Stimulated activated CD4-positive, alpha-beta T cell treated with anti-CD3 and anti-CD28 coated beads, Interleukin-2, amount 100 ng/mL, for 4 hours (primary cell): ENCODE data around the gene WDR27.
A peak's percentile ranks its signal among the peaks of the same experiment; 100 is the strongest.

Experiments used
- DNase-seq: peaks from one replicate; pipeline ENCODE4 v3.0.0-alpha.2; 2020; ENCODE audit warnings: low read depth

The WDR27 gene

DNA sequence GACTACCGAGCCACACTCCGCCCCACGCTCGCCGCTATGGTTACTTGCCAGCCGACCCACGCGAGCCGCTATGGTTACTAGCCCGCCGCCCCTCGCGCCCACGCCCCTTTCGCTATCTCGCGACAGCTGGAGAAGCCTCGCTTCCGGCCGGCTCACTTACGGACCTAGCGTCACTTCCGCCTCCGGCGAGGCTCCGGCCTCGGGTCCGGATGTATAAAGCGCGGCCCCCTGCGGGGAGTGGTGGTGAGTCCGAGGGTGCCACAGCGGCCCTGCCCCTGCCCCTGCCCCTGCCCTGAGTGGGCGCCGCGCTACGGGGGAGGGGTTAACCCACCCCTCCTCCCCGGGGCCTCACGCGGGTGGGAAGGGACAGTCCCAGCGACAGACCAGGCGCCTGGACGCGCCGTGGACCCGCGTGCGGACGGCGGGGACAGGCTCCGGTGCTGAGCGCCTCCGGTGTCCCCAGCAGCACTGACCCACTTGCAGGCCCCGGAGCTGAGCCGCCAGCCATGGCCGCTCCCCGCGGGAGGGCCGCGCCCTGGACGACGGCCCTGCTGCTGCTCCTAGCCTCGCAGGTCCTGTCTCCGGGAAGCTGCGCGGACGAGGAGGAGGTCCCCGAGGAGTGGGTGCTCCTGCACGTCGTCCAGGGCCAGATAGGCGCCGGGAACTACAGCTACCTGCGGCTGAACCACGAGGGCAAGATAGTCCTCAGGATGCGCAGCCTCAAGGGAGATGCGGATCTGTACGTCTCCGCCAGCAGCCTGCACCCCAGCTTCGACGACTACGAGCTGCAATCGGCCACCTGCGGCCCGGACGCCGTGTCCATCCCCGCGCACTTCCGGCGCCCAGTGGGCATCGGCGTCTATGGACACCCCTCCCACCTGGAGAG, at the start of gene WDR27, which contains the start of gene C6orf120:
WDR27 (minus strand) TSS at position 76 of the 886 bp plus-strand sequence. CDS start 13,024 bp downstream, outside the sequence.
C6orf120 (plus strand) TSS at position 173 of the 886 bp plus-strand sequence; CDS start at position 507, 334 bp downstream.
- DNase-seq, result peak; percentile 99

DNA sequence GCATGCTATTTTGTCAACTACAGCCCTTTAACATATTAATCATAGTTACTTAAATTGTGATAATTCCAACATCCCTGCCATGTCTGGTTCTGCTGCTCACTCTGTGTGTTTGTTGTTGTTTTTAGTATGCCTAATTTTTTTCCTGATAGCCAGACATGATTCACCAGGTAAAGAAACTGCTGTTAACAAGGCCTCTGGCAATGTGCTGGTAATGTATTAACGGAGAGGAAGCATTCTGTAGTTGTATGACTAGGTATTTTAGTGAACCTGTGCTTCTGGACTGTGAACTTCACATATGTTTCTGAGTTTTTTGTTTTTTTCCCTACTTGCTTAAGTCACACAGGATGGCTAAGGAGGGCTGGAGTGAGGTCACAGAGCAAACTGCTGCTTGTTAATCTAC, 44.7 kb upstream of the WDR27 start:
- no peak for DNase-seq

DNA sequence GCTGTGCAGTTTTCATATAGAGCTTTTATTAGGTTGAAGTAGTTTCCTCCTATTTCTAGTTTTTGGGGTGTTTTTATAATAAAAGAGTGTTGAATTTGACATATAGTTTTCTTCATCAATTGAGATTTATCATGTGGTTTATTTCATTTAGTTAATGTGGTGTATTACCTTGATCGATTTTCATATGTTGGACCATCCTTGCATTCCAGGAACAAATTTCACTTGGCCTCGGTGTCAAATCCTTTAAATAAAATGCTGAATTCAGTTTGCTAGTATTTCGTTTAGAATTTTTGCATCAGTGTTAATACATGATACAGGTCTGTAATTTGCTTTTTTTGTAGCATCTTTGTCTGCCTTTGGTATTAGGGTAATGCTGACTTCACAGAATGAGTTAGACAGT, 43.6 kb upstream of the WDR27 start:
- no peak for DNase-seq

DNA sequence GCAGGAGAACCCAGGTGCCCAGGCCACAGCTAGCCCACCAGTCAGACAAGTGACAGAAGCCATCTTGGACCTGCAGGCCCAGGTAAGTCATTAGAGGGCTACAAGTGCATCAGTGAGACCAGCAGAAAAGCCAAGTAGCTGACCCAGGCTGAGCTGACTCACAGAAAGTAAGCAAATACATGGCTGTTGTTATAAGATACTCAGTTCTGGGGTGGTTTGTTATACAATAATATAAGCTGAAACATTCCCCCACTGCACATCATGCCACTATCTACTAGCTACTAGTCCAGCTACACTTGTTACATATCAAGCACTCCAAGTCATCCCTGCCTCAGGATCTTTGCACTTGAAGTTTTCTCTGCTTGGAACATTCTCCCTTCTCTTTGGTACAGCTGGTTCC, 39.5 kb upstream of the WDR27 start:
- no peak for DNase-seq

DNA sequence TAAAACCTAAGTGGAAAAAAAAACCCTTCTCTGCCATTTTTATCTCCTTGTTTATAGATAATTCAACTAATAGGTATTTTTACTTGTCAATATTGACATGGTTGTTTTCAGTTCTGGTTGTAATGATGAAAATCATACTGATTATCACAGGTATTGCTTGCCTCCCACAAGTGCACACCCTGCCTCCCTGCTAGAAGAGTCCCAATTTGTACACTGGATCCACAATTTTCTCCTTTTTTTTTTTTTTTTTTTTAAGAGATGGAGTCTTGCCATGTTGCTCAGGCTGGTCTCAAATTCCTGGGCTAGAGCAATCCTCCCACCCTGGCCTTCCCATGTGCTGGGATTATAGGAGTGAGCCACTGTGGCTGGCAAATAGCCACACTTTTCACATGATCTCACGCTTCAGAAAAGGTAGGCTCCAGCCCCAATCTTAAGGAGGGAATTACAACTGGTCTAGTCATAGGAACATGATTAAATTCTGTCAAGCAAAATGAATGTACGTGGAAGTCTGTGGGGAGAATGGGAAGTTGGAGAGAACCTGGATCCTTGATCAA, 37.2 kb upstream of the WDR27 start:
- no peak for DNase-seq

DNA sequence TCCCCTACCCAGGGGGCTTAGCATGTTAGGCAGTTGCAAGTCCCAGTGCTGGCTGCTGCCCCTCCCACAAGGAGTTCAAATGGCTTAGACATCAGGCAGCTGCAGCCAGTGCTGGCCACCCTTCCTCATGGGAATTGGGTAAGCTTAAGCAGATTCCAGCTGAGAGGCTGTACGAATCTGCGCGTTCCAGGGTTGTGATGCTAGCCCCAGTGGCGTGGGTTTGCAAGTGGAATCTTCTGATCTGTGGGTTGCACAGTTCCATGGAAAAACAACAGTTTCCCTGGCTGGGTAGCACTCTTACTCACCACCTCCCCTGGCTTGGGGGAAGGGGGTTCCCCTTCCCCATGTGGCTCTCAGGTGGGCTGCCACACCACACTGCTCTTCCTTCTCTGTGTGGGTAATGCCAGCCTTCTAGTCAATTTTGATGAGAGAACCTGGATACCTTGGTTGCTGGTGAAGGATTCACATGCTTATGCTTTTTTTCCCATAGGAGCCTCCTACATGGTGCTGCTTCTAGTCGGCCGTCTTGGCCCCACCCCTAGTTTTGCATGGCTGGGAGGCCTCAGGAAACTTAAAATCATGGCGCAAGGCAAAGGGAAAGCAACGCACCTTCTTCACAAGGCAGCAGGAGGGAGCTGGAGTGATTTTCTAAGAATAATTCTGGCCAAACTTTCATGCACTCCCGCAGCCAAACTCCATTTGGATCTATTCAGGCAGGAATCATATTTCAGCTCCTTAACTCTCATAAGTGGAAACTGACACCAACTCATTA, 36.6 kb upstream of the WDR27 start:
- no peak for DNase-seq

DNA sequence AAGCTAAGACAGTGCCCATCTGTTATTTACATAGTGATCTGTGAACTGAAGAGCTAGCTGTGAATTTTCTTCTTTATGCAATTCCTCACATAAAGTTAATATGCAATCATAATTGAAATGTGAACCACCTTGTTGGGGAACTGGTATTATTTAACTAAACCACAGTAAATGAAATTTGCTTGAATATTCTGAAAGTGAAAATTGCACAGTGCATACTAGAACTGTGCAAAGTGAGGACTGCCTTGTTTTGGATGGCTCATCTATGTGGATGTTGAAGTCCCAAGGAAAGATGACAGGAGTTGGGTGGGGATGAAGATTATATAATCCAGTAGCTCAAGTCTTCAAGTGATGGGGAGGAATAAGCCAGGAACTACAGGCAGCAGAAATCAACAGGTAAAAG, 28.1 kb upstream of the WDR27 start:
- no peak for DNase-seq

DNA sequence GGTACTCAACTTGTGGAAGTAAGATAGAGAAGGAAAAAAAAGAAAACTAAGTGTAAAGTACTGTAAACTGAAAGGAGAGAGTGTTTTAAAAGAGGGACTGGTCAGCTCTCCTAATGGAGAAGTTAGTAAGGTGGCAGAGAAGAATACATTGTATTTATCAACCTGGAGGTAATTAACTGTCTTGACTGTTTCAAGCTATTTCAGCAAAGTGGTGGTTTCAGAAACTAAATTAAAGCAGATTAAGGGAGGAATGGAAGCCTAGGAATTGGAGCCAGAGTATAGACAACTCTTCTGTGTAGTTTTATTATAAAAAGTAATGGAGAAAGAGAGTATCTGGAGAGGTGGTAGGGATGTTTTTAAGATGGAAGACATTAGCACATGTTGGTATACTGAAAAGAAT, 25.1 kb upstream of the WDR27 start:
- no peak for DNase-seq

DNA sequence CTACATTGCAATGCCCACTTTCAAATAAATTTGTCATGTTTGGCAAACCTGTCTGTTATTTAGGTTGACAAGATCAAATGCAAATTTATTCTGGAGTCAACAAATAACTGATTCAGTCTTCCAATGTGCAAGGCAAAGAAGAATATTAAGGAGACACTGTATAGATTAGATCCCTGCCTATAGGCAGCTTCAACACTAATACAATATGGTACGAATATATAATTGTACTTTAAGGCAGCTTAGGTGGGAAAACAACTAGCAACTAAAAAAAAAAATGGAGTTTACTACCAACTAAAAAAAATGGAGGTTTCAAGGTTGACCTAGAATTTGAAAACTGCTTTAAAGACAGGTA, 24.2 kb upstream of the WDR27 start:
- DNase-seq, result no peak

DNA sequence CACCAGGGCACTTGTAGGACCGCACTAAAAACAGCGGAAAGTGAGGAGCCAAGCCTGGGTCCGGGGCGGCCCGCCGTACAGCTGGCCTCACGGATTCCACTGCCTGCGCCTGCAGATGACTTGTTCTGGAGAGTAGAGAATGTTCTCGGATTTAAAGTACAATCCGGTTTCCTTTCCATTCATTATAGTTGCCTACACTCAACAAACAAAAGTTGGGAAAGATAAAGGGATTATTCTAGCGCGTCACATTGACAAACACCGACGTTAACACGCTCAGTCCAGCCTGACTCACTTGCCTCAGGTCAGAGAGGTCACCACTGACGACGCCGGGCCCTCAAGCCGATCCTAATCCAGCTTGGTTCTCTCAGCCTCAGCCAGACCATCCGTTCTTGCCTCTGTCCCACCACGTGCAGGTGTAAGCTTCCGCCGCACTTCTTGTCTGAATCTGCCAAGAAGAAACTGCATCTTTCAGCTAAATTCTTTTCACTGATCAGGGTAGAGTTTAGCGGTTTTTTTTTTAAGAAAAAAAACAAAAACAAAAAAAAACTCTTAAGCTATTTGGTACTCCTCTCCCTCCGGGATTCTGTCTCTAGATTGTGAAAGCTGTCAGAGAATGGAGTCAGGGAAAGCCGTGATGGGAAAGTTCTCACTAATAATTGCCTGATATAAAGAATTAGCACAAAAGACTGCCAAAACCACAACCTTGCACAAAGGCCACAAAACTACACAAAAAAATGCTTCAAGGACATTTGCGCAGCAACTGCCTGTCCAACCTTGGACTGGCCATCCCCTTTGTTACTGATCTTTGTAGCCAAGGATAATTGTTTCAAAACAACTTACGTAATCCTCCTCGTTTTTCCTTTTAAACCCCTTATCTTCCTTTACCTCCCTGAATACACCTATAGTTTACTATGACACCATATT, 23.6 kb upstream of the WDR27 start:
- no peak for DNase-seq

DNA sequence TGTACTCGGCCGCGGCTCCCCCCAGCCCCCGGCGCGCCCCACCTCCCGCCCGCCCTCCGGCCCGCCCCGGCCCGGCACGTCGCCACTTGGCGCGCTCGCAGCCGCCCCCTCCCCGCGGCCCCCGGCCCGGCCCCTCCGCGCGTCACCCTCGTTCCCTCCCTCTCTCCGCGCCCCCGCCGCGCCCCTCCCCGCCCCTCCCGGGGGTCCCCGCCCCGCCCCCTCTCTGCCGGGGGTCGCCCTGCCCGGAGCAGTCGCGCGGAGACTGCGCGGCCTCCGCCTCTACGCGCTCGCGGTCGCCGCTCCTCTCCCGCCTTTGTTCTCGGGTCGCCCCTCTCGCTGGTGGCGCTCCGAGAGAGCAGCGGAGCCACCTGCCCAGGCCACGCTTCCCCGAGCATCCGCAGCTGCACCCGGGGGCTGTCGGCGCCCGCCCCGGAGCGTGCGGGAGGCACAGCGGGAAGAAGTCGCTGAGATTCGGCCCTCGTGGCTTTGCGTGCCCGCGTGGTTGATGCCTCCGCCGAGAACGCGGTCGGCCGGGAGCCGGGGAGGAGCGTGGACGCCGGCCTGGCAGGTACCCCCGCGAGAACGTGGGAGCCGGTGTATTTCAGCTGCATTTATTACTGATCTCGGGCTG, 22.8 kb upstream of the WDR27 start, which contains the start of gene PHF10:
PHF10 (minus strand) TSS at position 7 of the 631 bp plus-strand sequence. CDS start 569 bp downstream, outside the sequence.
- peak; percentile 71 for DNase-seq

DNA sequence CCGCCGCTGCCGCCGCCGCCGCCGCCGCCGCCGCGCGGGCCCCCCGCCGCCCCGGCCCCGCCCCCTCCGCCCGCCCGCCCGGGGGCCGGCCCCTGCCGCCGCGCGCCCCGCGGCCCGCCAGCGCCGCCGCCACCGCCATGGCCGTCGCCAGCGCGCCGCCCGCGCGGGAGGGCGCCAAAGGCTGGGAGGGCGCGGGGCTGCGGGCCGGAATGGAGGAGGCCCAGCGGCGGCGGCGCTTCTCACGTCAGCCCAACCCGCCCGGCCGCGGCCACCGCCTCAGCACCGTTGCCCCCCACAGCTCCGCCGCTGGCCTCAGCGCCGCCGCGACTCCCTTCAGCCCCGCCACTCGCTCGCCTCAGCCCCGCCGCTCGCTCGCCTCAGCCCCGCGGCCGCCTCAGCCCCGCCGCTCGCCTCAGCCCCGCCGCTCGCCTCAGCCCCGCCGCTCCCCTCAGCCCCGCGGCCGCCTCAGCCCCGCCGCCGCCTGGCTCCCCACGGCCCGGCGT, 22.2 kb upstream of the WDR27 start:
- no peak for DNase-seq

DNA sequence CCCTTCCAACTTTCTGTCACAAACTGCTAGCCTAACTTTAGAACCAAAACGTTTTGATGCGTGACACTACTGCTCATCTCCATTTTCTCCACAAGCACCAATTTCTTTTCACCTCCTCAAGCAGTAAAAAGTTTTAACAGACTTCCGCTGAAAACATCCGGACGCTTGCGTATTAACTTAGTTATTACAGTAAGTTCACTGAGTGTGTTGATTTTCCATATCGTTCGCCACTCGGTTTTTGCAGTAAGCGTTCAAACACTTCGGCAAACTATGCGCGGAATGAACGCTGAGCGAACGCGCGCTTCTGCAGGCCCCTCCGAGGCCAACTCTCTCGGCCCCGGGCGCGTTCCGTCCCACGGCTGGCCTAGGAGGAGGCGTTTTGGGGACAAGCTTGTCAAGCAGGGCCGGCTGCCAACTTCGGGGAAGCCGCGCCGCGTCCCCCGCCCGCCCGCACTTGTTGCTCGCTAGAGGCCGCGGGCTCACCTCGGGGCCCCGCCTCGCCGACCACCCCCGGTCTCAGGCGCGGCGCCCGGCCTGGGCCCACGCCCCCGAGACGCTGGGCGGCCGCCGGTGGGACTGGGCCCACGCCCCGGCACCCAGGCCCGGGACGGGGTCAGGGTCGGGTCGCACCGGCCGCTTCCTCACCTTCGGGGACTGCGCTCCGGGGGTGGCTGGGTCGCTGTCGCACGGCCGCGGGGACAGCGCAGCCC, 21.5 kb upstream of the WDR27 start:
- peak; percentile 63 for DNase-seq

DNA sequence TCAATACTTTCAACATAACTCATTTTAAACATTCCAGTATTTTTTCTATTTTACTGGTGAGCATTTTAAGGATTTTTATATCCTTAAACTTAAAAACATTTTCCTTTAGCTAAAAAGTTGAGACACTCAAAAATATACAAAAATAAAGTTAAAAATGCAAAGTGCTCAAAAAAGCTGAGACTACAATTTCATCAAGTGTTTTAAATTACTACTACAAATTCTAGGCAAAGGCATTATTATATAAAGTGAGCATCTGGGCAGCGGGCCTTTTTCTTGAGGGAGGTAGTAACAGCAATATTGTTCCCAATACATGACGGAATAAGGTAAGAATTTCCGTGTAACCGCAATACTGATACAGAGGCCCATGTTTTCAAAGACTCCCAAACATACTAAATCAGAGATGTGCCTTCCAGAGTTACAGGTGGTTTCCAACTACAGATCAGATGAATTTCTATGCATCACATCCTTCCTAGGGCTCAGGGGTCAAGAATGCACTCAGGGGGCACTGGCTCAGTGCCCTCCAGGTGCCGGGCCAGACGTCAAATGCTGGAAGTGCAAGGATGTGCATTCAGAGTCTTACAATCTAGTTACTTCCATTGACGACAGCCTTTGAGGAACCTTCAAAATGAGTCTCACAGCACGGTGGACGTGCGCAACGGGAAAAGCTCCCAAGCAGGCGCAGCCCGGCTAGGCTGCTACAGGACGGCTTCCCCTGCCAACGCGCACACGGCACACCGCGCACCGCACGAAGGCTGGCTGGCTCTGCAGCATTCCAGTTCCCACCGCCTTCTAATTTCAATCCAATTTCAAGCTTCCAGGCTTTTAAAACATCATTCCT, 20.8 kb upstream of the WDR27 start:
- peak; percentile 3 for DNase-seq

DNA sequence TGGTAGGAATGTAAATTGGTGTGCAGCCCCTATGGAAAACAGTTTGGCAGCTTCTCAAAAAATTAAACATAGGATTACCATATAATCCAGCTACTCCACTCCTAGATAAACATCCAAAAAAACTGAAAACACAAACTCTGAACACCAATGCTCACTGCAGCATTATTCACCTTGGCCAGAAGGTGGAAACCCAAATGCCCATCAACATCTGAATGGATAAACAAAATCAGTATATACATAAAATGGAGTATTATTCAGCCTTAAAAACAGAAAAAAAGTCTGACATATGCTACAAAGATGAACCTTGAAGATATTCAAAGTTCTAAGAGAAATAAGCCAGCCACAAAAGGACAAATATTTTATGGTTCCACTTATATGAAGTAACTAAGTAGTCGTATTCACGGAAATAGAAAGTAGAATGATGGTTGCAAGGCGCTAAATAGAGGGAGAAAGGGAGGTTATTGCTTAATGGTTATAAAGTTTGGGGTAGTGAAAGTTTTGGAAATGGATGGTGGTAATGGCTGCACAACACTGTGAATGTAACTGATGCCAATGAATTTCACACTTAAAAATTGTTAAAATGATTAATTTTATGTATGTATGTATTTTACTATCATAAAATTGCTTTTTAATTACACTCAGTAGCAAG, 18.5 kb upstream of the WDR27 start:
- DNase-seq, result no peak

DNA sequence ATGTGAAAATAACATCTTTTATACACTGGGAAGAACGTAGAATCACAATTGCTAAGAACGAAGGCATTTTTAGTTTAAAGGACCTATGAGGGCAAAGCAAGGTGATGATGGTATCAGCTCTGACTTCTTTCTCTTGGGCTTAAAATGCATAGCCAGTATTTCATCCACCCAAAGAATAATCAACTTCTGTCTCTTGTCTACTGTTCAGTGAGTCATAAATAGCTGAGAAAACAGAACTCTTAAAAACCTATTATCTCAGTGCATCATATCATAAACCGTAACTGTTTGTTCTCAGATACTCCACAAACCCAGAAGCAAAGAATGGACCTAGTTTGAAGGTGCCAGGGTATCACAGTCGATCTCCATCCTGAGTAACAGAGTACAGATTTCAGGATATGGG, 17.3 kb upstream of the WDR27 start:
- no peak for DNase-seq

DNA sequence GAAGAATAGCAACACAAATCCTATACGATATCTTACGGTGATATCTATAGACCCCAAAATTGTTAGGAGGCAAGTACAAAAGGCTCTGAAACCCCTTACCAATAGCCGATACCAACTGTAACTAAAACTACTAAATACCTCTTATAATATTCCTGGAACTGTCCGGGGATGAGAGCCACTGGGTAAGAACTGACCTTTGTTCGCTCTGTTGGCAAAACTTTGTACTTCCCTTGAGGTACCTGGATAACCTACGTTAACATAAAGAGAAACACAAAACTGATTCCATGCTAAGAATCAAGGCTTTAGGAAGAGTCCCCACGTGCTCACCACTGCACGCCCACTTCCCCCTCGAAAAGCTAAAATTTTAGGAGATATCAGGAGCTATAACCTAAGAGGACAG, 12.8 kb upstream of the WDR27 start:
- no peak for DNase-seq

DNA sequence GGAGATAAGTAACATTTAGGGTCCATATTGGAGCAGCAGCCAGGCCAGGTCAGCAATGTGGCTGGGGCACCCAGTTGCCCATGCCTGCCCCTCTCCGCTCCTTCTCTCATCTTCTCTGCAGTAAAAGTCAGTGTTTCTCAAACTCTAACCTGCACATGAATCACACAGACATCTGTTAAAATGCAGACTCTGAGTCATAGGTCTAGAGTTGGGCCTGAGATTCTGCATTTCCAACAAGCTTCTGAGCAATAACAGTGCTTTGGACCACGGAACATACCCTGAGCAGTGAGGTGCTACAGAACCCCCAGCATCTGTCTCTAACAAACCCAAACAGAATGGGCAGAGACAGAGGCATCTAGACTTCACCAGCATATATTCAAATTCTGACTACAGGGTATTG, 12.3 kb upstream of the WDR27 start:
- no peak for DNase-seq

DNA sequence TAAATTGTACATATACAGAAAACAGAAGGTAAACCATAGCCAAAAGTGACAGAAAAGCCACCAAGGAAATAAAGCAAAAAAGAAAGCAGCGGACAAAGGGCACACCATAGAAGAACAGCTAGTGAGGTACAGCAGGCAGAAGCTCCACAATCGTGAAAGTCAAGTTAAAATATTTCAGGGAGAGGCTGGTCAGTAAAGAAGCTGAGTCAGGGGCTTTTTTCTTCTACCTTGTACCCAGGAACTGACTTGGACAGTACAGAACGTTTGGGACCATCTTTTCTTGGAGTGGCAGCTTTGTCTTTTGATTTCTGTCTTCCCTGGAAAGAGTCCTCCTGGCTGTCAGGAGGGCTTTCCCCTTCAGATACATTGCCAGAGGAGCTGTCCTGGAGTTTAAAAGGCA, 8.2 kb upstream of the WDR27 start:
- DNase-seq, result no peak
